ENCODE results near the gene HLCS. TPM values are rescaled to one million over a fixed set of nuclear protein-coding genes. Genes with fewer than 3 reads are reported as not detected.
A peak's percentile ranks its signal among the peaks of the same experiment; 100 is the strongest.

The HLCS gene
- total and polyA plus RNA-seq, 2 experiments from 2014 or later = 10.6 to 30.4 TPM

- TF ChIP-seq, protein P1, sequence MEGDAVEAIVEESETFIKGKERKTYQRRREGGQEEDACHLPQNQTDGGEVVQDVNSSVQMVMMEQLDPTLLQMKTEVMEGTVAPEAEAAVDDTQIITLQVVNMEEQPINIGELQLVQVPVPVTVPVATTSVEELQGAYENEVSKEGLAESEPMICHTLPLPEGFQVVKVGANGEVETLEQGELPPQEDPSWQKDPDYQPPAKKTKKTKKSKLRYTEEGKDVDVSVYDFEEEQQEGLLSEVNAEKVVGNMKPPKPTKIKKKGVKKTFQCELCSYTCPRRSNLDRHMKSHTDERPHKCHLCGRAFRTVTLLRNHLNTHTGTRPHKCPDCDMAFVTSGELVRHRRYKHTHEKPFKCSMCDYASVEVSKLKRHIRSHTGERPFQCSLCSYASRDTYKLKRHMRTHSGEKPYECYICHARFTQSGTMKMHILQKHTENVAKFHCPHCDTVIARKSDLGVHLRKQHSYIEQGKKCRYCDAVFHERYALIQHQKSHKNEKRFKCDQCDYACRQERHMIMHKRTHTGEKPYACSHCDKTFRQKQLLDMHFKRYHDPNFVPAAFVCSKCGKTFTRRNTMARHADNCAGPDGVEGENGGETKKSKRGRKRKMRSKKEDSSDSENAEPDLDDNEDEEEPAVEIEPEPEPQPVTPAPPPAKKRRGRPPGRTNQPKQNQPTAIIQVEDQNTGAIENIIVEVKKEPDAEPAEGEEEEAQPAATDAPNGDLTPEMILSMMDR (IDR thresholded peaks at IDR 0.05; ENCODE audit: poor library complexity) = no peak
- TF ChIP-seq EZH2phosphoT487 (IDR thresholded peaks at IDR 0.05; ENCODE audit: low read depth, severe bottlenecking, unreplicated experiment) (no peak), EZH2 (IDR thresholded peaks at IDR 0.05; ENCODE audit: borderline replicate concordance) (no peak)
- Histone ChIP-seq H3K4me1 (ENCODE audit: insufficient read depth) (peaks cover 13% of the 10 kb centered on the region), H3K79me2 (no peaks in the 10 kb centered on the region), H3K27ac (no peak overlapping the region), H4K20me1 (ENCODE audit: insufficient read depth, poor library complexity, severe bottlenecking) (no peaks in the 10 kb centered on the region), H3K36me3 (replicated peaks; ENCODE audit: insufficient read depth, low read depth) (no peaks in the 10 kb centered on the region), H2AFZ (no peak overlapping the region), H3K4me2 (peak overlapping the region; percentile 68), H3K27me3 (peaks cover 100% of the 10 kb centered on the region), H3K9me2 (replicated peaks; ENCODE audit: insufficient read depth) (no peaks in the 10 kb centered on the region), H3K9me3 (ENCODE audit: low read depth) (no peaks in the 10 kb centered on the region), H3K4me3 (no peak overlapping the region)
- no peak for DNase-seq (ENCODE audit: low spot score)
- 8% methylated on average over 38 of the region's 38 CpGs for WGBS (ENCODE audit: low lambda C conversion rate, missing lambda C conversion rate)
These were observed 256.4 kb downstream of the HLCS start for GRCh38 chr21:36709868-36710728.

DNA sequence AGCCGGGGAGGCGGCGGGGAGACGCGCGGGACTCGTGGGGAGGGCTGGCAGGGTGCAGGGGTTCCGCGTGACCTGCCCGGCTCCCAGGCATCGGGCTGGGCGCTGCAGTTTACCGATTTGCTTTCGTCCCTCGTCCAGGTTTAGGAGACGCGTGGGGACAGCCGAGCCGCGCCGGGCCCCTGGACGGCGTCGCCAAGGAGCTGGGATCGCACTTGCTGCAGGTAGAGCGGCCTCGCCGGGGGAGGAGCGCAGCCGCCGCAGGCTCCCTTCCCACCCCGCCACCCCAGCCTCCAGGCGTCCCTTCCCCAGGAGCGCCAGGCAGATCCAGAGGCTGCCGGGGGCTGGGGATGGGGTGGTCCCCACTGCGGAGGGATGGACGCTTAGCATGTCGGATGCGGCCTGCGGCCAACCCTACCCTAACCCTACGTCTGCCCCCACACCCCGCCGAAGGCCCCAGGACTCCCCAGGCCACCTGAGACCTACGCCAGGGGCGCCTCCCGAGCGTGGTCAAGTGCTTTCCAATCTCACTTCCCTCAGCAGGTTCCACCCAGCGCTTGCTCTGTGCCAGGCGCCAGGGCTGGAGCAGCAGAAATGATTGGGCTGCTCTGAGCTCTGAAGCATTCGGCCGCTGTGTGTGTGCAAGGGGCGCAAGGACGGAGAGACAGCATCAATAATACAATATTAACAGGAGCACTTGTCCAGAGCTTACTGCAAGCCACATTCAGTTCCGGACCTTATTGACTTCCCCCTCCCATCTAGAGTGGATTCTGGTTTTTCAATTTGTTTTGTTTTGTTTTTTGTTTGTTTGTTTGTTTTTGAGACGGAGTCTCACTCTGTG, 257.2 kb downstream of the HLCS start:
- no peak for DNase-seq (ENCODE audit: low spot score)
- Histone ChIP-seq H3K4me1 (ENCODE audit: insufficient read depth) (peaks cover 13% of the 10 kb centered on the region), H3K9me2 (replicated peaks; ENCODE audit: insufficient read depth) (no peaks in the 10 kb centered on the region), H3K4me2 (peak overlapping the region; percentile 69), H3K4me3 (no peak overlapping the region), H3K79me2 (no peaks in the 10 kb centered on the region), H4K20me1 (ENCODE audit: insufficient read depth, poor library complexity, severe bottlenecking) (no peaks in the 10 kb centered on the region), H3K27ac (no peak overlapping the region), H2AFZ (peak overlapping the region; percentile 60), H3K9me3 (ENCODE audit: low read depth) (no peaks in the 10 kb centered on the region), H3K27me3 (peaks cover 100% of the 10 kb centered on the region), H3K36me3 (replicated peaks; ENCODE audit: insufficient read depth, low read depth) (no peaks in the 10 kb centered on the region)
- TF ChIP-seq EZH2phosphoT487 (IDR thresholded peaks at IDR 0.05; ENCODE audit: low read depth, severe bottlenecking, unreplicated experiment) (peak; percentile 87), EZH2 (IDR thresholded peaks at IDR 0.05; ENCODE audit: borderline replicate concordance) (peak; percentile 90)
- TF ChIP-seq, protein P1 (IDR thresholded peaks at IDR 0.05; ENCODE audit: poor library complexity) = no peak
- WGBS (ENCODE audit: low lambda C conversion rate, missing lambda C conversion rate) = 3% methylated on average over 28 of the region's 55 CpGs

GRCh38 chr21:36708286-36709029, 258.0 kb downstream of the HLCS start:
- Histone ChIP-seq H3K4me1 (ENCODE audit: insufficient read depth) (peaks cover 13% of the 10 kb centered on the region), H3K9me2 (replicated peaks; ENCODE audit: insufficient read depth) (no peaks in the 10 kb centered on the region), H3K4me2 (peak overlapping the region; percentile 69), H2AFZ (peak overlapping the region; percentile 60), H3K4me3 (no peak overlapping the region), H3K9me3 (ENCODE audit: low read depth) (no peaks in the 10 kb centered on the region), H3K27me3 (peaks cover 100% of the 10 kb centered on the region), H3K36me3 (replicated peaks; ENCODE audit: insufficient read depth, low read depth) (no peaks in the 10 kb centered on the region), H3K79me2 (no peaks in the 10 kb centered on the region), H3K27ac (no peak overlapping the region), H4K20me1 (ENCODE audit: insufficient read depth, poor library complexity, severe bottlenecking) (no peaks in the 10 kb centered on the region)
- 3% methylated on average over 40 of the region's 44 CpGs for WGBS (ENCODE audit: low lambda C conversion rate, missing lambda C conversion rate)
- TF ChIP-seq, protein P1 (IDR thresholded peaks at IDR 0.05; ENCODE audit: poor library complexity) = no peak
- TF ChIP-seq EZH2 (IDR thresholded peaks at IDR 0.05; ENCODE audit: borderline replicate concordance) = peak; percentile 58
- TF ChIP-seq EZH2phosphoT487 (IDR thresholded peaks at IDR 0.05; ENCODE audit: low read depth, severe bottlenecking, unreplicated experiment) = peak; percentile 79
- DNase-seq (ENCODE audit: low spot score) = no peak
